Subcutaneous adipose tissue (tissue), 4 donors: Measurements from ENCODE around the gene PEX10. TPM values are rescaled to one million over a fixed set of nuclear protein-coding genes. Genes with fewer than 3 reads are reported as not detected.

ENCODE experiments used
- total RNA-seq, 4 donors: library from RNA; depleted of rRNA; stranded (reverse); fragments of >200 nt; gene quantifications; one replicate each; pipeline ENCODE4 v1.1.0, GENCODE V29; 2016
- TF ChIP-seq, protein P1 (sequence below): fragments of 450-650 bp; IDR thresholded peaks from one replicate; pipeline ENCODE4 v1.5.1; 2016; ENCODE audit warnings: low read depth, mild to moderate bottlenecking, control low read depth, antibody characterized with exemption, moderate library complexity

The PEX10 gene
- total RNA-seq, 4 donors from 2014 or later: 16.0 to 45.0 (median 27.3) TPM

DNA sequence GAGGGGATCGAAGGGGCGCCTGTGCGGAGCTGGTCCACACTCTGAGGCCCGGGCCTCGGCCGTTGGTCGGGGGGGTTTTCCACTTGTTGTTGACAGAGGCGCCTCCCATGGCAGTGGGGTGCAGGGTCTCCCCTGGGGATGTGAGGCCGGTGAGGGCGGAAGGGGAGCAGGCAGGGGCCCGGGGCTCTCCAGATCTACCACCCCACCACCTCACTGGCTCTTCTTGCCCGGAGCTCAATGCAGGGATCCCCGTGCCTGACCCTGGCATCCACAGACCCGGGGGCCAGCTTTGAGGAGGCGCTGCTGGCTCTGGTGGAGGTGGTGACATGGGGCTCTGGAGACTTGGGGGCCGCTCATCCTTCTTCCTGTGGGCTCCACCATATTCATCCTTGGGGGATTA, 7.1 kb upstream of the PEX10 start:
- TF ChIP-seq, protein P1, sequence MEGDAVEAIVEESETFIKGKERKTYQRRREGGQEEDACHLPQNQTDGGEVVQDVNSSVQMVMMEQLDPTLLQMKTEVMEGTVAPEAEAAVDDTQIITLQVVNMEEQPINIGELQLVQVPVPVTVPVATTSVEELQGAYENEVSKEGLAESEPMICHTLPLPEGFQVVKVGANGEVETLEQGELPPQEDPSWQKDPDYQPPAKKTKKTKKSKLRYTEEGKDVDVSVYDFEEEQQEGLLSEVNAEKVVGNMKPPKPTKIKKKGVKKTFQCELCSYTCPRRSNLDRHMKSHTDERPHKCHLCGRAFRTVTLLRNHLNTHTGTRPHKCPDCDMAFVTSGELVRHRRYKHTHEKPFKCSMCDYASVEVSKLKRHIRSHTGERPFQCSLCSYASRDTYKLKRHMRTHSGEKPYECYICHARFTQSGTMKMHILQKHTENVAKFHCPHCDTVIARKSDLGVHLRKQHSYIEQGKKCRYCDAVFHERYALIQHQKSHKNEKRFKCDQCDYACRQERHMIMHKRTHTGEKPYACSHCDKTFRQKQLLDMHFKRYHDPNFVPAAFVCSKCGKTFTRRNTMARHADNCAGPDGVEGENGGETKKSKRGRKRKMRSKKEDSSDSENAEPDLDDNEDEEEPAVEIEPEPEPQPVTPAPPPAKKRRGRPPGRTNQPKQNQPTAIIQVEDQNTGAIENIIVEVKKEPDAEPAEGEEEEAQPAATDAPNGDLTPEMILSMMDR: no peak

- TF ChIP-seq, protein P1: no peak
Observed at GRCh38 chr1:2418791-2419320, 6.5 kb upstream of the PEX10 start.

- TF ChIP-seq, protein P1: no peak
Observed at GRCh38 chr1:2417833-2418225, 5.5 kb upstream of the PEX10 start.

DNA sequence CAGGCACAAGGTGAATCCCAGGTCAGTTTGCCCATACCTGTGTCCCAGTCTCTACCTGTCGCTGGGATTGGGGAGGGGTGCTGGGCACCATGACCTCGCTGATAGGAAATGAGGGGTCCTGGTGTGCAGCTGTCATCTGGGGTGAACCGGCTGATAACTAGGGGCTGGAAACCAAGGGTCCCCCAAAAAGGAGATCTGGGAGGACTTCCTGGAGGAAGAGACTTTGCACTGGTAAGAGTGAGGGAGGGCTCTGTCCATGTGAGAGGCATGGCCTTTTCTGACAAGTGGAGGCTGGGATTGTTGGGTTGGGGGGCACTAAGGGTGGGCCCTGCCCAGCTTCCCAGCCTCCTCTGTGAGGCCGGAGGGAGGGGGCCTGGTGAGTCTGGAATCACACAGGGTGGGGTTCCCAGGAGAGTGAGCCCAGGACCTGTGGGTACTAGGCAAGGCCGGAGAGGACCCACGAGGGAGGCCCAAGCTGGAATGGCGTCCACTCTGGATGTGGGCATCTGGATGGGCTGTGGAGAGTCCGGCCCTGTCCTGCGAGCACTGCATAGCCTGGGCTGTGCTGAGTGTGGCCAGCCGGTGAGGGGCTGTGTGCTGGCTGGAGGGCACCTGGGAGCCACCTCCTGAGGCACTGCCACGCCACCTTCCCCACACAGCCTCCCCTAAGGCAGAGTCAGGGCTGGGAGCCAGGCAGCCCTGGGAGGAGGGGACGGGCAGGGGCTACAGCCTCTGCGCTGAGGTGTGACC, 4.9 kb upstream of the PEX10 start:
- TF ChIP-seq, protein P1: no peak

DNA sequence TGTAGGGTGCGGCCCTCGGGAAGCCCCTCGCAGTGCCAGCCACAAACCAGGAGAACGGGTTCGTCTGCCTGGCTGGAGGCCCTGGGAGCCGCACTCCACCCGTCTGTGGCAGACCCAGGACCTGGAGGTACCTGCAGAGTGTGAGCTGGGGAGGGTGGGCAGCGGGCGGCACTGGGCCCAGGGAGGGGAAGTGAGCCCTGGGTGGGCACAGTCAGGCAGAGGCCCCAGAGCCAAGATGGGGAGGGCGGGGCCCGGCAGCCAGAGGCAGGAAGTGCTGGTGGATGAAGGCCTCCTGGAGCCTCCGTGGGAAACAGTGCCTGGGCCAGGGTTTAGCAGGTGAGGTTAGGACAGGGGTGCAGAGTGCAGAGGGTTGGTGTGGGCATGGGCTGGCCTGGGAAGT, 4.0 kb upstream of the PEX10 start:
- TF ChIP-seq, protein P1: no peak

- TF ChIP-seq, protein P1: no peak
Observed at GRCh38 chr1:2415801-2416208, 3.4 kb upstream of the PEX10 start.

DNA sequence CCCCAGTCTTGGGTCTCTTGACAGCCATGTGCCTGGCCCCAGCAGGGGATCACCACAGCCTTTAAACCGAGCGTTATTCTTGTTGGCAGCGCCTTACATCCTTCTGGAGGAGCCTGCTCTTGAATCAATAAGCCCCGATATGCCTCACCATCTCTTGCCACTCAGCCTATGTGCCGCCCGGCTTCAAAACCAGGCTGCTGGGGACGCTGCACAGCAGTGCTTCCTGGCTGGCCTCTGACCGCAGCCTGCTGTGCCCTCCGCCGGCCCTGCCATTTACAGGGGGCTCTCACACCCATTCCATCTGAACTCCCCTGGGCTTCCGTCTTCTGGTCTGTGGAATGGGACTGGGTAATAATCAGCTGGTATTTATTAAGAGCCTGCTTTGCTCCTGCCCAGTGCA, 3.0 kb upstream of the PEX10 start:
- TF ChIP-seq, protein P1: no peak
